Glomerular visceral epithelial cell (primary cell): ENCODE data around the gene TM4SF18.
A peak's percentile ranks its signal among the peaks of the same experiment; 100 is the strongest.
"Not testable (repeated sequence)": the region's sequence is repeated elsewhere in the genome, so short reads cannot be mapped to it uniquely, and the experiment has no call there.

Source experiments
- DNase-seq: peaks from one replicate; pipeline ENCODE4 v3.0.0-alpha.2; 2016; ENCODE audit errors: extremely low spot score

Gene TM4SF18

DNA sequence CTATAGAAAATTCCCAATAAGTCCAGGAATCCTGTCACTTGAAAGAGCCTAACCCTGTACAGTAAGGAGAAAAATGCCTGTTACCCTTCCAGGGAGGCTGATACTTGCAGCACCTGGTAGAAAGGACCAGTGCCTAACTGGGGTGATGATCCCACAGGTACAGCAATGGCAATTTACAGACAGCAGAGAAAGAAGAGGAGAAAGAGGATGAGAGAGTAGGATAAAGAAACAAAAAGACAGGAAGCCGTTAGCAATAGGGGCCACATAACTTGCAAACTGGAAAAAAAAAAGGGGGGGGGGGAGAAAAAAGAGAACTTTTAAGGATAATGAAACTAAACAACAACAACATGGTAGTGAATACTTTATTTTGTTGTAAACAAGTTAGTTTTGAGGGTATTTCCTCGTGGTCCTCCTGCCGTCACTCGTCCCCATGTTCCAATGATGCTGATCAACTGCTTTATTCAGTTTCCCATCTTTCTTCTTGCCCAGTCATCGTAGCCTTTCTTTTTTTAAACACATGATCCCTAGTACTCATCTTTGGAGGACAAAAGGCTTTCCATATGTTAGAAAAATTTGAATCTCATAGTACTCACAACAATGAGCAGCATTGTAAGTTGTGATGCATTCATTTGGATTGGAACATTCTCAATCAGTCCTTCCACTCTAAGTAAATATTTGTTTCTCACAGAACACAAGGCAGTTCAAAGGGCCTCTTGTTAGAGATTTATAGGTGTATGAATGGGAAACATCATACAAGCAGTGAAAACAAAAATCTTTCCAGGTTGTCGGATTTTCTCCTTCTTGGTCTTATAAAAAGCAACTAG is 35.5 kb upstream of the TM4SF18 start:
- DNase-seq, result no peak

DNA sequence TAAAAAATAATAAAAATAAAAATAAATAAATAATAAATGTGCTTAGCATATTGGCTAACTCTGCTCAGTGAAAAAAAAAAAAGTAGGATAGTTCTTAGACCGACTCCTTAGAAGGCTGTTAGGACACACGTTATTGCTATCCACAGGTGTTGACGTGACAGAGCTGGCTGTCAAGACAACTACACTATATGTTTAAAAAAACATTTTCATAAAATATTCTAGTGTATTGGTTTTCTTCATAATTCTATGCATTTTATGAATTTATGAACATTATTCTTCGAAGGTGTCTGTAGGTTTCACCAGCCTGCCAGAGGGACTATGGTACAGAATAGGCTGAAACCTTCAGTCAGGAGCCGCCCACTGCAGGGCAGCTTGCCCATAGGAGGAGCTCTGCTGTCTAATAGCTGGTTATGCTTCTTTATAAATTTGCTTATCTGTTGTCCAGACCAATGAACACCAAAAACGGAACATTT is 34.8 kb upstream of the TM4SF18 start:
- no peak for DNase-seq

DNA sequence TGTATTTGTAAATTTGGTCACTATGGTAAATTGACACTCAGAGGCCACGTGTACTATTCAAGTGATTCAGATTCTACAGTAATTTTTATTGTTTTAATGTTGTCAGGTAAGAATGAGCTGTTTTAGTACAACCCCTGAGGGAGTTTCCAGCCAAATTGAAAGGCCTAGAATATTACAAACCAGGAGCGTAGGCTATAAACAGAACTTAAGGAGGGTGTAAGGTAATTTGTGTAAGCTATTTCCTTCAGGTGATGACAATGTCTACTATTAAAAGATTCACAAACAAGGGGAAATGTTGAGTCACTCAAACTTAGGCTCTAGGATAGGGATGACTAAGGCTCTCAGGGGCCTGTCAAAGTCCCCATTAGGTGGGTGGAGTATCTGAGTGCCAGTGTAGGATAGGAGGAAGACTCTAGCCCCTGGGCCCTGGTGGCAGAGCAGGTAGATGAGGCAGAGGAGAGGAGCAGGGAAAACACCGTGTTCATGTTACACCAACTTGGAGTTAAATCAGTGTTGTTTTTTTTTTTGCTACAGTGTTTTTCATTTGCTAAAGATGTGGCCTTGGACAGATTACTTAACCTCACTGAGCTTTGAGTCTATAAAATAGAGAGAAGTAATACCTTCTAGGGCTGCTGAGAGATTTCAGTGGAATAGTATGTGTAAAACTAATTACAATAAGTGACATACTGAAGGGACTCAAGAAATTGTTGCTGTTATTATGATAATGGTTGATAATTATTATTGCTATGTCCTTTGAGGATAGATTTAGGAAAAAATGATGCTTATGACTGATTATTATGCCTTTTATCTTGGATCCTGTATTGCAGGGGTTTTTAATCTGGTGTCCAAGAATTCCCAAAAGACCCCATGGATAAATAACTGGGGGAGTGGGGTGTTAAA is 33.8 kb upstream of the TM4SF18 start:
- peak; percentile 48 for DNase-seq

DNA sequence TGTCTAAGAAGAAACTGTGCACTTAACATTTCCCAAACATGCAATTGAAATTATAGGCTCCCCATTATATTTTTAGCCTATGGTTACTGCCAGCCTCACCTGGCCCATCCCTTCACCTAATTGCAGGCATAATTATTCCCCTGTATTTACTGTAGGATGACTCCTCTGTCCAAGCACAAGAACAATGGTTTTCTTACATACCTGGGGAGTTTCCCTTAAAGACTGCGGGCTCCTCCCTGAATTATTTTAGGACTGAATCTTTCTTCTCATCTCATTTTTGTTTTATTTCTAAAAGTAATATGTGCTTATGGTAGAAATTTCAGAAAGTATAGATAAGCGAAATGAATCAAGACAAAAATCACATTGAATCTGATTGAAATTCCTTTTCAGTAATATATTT is 32.6 kb upstream of the TM4SF18 start:
- DNase-seq, result no peak

DNA sequence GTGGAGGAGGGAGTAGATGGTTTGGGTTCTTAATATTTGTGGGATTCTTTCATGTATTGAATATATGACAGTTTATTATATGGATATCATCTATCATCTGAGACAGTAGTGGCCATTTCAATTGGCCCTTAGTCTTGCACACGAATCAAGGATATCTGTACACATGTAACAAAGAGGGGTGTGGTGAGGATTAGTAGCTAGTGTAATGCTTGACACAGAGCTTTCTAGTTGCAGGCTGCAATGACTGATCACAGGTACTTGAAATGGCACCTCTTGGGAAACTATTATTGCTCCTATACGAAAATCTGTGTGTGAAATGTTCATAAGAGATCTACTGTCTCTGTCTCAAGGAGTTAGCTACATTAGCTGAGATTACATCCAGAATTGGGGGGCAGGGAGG is 31.2 kb upstream of the TM4SF18 start:
- no peak for DNase-seq

DNA sequence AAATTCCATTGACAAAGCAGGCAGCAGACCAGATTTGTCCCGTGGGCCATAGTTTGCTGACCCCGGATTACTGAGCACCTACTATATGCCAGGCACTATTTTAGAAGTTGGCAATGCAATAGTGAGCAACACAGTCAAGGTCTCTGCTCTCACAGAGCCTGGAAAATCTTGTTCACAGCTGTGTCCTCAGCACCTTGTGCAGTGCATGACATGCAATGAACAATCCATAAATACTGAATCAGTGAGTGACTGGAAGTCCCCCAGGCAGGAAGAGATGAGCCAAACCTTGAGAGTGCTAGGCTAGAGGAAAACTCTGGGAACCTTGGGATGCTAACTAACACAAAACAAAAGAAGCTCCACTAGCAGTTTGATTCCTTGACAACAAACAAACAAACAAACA is 29.6 kb upstream of the TM4SF18 start:
- DNase-seq, result no peak

DNA sequence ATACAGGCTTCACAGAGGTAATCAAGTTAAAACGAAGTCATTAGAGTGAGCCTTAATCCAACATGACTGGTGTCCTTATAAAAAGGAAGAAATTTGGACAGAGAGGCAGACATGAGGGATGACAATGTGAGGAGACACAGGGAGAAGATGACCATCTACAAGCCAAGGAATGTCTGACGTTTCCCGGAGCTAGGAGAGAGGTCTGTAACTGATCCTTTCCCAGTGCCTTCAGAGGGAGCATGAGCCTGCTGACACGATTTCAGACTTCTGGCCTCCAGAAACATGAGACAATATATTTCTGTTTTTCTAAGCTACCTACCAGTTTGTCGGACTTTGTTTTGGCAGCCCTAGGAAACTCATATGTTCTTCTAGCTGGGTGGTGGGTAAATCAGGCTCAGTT is 28.9 kb upstream of the TM4SF18 start:
- no peak for DNase-seq

DNA sequence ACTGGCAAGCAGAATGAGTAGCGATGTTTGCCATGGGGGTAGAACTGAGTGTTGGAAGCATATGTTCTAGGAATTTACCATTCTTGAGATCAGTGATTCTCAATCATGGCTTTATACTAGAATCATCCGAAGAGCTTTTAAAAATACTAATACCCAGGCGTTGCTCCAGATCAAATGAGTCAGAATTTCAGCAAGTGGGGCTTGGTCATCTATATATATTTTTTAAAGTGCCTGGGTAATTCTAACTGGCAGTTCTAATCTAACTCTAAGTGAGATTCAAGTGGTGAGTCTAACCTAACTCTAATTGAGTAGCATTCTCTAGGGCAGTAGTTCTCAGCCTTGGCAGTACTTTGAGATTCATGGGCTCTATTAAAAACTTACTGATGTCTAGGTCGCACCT is 23.2 kb upstream of the TM4SF18 start:
- DNase-seq, result no peak

DNA sequence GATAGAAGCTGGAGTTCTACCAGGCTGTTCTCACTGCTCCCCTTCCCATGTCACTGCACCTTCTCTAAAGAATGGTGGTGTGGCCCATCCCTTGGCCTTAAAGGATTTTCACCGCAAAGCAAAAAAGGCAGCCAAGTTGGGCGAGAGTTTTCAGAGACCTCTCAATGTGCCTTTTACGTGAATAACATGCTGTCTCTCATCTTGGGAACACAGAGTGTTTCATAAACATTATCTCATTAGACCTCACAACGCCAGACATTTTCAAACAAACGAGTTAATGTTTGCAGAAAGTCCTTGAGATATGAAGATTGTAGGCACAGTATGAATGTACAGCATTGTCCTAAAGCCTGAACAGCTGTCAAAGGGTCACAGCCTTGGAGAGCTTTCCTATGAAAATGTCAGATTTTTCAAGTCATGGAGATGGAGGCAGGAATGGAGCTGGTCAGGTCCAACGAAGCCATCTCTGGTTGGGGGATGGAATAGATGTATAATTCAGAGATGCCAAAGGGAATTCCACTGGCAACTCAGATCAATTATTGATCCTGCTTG is 22.7 kb upstream of the TM4SF18 start:
- no peak for DNase-seq

DNA sequence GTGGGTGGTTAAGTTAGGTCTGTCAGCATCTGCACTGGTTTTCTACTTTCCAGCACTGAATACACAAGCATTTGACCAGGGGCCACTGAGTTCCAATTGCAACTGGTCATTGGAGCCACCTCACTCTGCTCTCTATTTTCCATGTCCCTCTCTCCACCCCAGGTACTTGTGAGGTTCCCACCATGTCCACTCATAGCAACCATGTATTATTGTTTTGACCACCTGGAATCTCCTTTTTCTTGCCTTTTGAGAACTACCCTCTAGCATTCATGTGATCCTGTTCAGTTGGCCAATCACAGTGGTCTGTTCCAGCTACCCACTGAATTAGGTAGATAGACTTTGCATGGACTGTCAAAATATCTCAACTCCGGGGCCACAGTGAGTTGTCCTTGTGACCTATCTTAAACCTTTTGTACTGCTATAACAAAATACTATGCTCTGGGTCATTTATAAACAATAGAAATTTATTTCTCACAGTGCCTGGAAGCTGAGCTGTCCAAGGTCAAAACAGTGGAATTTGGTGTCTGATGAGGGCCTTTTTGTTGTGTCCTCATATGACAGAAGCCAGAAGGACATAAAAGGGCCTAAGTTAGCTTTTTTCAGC is 20.2 kb upstream of the TM4SF18 start:
- no peak for DNase-seq

DNA sequence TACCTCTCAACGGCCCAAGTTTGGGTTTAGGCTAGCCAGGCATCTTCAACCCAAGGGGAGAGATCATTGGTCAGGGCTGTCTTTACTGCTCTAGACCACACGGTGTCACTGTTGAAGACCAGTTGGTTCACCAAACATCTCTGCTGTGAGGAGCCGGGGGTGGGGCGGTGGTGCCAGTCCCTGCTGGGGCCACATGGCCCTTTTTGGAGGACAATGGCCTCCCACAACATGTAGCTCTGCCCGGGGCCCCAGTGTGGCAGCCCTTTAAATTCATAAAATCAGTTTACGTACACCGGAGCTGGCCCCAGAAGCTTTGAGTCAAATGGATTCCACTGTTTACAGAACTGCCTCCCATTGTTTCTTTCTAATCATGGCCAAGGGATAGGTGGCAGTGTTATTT is 19.1 kb upstream of the TM4SF18 start:
- DNase-seq, result peak; percentile 54

DNA sequence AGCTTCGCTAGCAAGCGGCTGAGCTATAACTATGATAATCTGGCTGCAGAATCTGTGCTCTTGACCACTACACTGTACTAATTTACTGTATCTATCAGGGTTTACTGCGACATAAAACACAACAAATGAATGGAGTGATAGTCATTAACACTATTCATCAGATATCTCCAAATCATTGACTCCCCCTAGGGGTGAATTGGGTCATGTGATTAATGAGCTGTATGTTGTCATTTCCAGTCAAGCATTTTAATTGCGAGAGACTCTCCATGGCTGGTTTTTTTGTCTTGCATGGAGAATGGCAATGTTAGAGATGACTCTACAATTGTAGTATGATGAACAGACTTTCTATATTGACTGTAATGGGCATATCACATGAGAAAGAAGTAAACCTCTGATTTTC is 10.5 kb upstream of the TM4SF18 start:
- no peak for DNase-seq

DNA sequence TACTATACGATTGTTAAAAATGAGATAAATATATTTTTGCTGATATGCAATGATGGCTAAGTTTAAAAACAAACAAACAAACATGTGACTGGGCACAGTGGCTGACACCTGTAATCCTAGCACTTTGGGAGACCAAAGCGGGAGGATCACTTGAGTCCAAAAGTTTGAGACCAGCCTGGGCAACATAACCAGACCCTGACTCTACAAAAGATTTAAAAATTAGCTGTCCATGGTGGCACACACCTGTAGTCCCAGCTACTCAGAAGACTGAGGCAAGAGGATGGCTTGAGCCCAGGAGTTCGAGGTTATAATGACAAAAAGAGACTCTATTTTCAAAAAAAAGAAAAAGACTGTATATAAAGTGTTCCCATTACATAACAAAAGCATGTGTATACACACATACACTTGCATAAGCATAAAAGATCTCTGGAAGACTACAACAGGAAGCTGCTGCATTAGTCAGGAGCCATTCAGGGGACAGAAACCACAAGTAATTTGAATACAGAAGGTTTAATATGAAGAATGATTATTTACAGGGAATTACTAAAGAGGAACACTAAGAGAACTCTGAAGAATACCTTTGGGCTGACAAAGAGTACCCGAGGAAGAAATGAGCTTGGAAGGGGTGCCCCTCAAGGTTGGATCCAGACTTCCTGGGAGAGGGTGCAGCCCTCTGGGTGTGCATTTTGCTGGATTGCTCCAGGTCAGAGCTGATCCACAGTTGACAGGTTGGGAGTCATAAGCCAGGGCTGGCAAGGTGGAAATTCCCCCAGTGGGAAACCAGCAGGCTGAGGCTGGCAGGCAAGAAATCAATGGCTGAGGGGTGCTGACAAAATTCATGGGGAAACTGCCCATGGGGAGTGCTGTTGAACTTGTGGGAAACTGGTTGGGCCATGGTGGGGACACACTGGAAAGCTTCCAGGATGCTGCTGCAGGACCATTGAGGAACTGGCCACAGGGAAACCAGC is 9.3 kb upstream of the TM4SF18 start:
- peak; percentile 48 for DNase-seq

DNA sequence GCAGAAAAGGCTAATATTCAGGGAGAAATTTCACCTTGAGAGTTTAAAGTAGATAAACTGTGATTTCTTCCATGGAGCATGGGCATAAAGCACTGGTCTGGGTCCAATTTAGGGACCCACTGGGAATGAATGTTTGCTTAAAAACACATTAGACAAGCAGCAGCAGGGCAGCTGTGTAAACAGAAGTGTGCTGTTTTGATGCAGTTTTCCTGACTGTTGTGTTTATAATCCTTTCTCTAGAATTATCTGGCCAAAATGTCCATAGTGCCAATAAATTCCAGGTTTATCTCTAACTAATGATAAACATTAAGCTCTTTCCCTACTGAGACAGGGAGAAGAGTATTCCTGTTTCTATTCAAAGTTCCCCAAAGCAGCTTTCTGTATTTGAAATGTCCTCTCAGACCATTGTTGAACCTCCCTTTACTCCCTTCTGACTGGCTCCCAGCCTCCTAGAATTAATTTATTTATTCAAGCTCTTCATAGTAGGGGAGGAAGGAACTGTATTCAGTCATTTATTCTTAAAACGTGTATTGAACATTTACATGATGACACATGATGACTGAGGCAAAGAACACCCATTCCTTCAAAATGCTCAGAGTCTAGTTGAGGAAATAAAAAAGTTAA is 7.0 kb upstream of the TM4SF18 start:
- DNase-seq, result no peak

DNA sequence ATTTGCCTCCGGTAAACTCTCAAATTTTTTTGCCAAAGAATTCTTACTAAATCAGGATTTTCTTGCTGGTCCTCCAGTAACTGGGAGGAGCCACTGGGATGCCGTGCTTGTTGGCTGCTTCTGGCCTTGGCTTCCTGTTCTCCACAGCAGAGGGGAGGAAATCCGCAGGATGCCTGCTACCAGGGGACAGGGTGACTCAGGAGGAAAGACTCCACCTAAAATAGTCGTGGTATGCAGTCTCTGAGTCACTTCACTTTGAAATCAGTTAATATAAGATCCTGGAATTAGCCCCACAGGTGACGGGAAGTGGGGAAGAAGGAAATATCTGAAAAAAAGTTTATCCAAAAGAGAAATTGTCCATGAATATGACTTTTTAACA is 6.5 kb upstream of the TM4SF18 start:
- DNase-seq, result peak; percentile 97

DNA sequence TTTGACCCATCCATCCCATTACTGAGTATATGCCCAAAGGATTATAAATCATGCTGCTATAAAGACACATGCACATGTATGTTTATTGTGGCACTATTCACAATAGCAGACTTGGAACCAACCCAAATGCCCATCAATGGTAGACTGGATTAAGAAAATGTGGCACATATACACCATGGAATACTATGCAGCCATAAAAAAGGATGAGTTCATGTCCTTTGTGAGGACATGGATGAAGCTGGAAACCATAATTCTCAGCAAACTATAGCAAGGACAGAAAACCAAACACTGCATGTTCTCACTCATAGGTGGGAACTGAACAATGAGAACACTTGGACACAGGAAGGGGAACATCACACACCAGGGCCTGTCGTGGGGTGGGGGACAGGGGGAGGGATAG is 4.0 kb upstream of the TM4SF18 start:
- DNase-seq, result not testable (repeated sequence)

DNA sequence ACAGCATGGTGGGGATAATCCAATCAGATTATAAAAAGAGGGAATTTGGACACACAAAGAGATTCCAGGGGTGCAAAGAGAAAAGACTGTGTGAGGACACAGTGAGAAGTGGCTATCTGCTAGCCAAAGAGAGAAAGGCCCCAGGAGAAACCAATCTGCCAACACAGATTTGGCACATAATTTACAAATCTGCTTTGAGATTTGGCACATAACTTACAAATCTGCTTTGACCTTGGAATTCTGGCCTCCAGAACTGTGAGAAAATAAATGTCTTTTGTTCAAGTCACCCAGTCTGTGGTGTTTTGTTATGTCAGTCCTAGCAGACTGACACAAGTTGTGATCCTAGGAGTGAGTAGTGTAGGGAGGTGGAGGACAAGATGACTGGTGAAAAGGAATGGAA is 3.5 kb upstream of the TM4SF18 start:
- DNase-seq, result no peak

DNA sequence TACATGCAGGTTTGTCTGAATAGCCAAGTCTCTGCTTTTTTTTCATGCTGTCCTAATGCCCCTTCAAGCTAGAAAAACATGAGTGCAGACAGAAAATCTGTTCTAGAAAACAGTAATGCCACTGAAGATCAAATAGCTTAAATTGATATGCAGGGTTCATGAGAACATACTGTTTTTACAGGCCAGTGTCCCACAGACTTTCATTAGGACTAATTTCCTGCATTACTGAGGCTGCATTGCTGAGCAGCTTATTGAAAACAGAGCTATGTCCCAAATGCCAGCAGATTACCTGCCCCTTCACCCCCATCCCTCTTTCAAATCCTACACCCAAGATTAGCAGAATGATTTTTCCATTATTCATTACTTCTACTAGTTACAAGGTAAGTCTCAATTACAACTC is 665 bp downstream of the TM4SF18 start:
- no peak for DNase-seq

DNA sequence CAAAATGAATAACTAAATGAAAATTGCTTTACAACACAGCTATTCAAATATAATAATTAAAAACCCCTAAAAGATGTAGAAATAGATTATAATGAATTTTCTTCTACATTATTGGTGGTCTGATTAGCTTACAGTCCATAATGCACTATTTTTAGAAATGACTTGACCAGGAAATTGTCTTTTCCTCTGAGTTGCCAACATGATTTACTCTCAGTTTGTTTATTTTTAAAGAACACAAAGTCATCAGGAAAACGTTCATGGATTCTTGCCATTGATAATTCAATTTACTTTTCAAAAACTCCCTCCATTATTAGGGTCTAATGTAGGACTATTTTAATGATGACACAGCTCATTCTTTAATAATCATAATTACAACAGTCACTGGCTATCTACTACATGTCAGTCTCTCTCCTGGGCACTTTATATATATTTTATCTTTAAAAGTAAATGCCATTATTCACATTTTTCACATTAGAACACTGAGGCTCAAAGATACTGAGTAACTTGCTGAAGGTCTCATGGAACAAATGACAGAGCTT is 1.1 kb downstream of the TM4SF18 start:
- DNase-seq, result no peak

DNA sequence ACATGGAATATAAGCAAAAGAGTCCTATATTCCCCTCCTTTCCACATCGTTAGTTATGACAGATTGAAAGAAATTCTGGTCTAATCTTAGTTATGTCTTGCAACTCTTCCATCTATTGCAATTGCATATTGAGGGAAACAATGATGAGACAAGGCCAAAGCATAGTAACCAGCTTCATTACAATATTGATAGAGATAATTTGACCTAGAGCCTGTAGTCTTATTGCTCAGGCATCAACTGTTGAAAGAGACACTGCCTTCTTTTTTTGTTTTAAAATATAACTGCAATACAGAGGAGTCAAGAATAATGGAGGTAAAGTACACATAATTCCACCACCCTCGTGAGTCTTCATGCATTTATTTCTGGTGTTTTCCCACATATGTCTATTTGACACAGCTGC is 2.0 kb downstream of the TM4SF18 start:
- DNase-seq, result no peak
